Measurements from ENCODE around the gene RPUSD2. TPM values are rescaled to one million over a fixed set of nuclear protein-coding genes. Genes with fewer than 3 reads are reported as not detected.

The RPUSD2 gene, protein sequence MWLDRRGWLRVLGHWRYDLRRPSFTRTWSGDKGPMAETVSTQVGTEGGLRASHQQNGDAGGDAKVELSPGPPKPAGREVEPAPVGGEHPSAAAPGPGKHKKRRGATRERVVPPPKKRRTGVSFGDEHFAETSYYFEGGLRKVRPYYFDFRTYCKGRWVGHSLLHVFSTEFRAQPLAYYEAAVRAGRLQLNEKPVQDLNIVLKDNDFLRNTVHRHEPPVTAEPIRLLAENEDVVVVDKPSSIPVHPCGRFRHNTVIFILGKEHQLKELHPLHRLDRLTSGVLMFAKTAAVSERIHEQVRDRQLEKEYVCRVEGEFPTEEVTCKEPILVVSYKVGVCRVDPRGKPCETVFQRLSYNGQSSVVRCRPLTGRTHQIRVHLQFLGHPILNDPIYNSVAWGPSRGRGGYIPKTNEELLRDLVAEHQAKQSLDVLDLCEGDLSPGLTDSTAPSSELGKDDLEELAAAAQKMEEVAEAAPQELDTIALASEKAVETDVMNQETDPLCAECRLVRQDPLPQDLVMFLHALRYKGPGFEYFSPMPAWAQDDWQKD
- 10 to 100 TPM; 11.1 to 14.4 (median 12.6) TPM for polyA plus RNA-seq (ENCODE audit: insufficient read length in 4 of 4)

DNA sequence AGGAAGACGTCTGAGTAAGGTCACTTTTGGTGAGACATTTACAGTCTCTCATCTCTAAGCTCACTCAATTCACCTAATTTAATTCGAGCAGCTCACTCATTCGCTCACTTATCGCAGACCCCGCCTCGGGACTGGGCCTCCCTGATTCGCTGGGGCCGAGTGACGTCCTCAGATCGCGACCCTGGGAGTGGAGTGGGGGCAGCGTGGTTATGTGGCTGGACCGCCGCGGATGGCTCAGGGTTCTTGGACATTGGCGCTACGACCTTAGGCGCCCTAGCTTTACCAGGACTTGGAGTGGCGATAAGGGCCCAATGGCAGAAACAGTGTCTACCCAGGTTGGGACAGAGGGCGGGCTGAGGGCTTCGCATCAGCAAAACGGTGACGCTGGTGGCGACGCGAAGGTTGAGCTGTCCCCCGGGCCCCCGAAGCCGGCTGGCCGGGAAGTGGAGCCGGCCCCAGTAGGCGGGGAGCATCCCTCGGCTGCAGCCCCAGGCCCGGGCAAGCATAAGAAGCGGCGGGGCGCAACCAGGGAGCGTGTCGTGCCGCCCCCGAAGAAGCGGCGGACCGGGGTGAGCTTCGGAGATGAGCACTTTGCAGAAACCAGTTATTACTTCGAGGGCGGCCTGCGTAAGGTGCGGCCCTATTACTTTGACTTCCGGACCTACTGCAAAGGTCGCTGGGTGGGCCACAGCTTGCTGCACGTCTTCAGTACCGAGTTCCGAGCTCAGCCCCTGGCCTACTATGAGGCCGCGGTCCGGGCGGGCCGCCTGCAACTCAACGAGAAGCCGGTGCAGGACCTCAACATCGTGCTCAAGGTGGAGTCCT lies at the start of gene RPUSD2:
Gene RPUSD2 (plus strand): TSS at position 171 of the 825 bp plus-strand sequence. CDS start 39 bp downstream, at position 210.
- peak; percentile 86 to 92 (median 88) for DNase-seq (ENCODE audit: low read depth in 4 of 4, low spot score in 3 of 4)

DNA sequence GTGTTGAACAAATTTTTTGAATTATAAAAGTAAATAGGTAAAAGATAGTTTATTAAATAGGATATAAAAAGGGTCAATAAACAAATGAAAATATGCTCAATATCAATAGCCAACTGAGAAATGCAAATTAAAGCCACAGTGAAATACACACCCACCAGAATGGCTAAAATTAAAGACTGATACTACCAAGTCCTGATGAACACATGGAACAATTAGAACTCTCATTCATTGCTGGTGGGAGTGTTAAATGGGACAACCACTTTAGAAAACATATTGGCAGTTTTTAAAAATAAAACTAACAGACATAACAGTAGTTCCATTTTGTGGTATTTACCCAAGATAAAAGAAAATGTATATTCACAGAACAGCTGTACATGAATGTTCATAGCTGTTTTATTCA lies 45.5 kb upstream of the RPUSD2 start:
- no peak for DNase-seq (ENCODE audit: low read depth in 4 of 4, low spot score in 3 of 4)

DNA sequence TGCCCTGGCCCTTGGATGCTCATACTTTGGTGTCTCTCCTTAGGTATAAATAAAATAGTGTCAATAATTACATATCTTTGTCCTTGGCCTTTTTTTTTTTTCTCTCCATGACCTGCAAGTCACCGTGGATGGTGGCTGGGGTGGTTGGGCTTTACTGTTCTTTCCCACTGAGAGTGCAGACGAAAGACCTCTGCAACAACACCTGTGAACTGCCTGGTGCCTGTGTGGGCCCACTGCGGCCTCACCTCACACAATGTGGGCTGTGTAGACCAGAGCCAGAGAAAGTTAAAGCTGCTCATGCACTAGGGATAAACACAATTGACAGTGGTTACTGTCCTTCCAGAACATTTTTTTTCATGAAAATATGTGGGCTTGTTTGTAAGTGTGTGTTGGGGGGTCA lies 43.2 kb upstream of the RPUSD2 start:
- DNase-seq (ENCODE audit: low read depth in 4 of 4, low spot score in 3 of 4), result no peak

DNA sequence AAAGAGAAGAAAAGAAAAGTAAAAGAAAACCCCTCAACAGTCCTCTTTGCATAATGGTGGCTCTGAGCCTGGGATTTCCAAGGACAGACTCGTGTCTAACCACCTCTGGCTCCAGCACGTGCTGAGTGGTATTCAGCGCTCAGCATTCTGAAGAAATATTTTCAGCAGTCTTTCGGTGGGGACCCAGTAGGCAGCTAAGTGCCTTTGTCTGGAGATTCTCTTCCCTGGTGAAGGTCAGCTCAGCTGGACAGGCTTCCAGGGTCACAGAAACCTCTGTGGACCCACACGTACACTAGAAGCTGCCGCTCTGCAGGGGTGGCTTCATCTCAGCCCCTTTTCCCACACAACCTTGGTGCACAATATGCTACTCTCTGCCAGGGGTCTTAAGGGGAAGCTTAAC lies 40.3 kb upstream of the RPUSD2 start:
- no peak for DNase-seq (ENCODE audit: low read depth in 4 of 4, low spot score in 3 of 4)

DNA sequence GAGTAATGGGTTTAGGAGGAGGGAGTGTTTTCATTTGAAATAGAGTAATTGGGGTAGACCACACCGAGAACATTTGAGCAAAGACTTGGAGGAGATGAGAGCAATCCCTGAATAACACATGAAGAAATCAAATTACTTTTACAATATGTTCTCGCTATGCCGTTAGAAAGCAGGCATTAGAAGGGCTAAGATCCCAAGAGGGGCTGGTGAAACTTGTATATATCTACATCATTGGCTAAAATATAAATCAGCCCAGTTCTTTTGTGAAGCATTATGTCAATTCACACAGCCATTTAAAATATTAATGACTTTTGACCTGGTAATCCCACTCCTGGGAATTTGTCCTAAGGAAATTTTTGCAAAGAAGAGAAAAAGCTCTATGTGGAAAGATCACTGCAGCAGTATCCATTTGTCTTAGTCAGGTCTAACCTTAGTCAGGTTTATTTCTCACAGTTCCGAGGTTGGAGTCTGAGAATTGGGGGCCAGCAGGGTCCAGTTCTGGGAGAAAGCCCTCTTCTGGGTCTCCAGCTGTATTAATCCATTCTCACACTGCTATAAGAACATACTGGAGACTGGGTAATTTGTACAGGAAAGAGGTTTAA lies 35.2 kb upstream of the RPUSD2 start:
- no peak for DNase-seq (ENCODE audit: low read depth in 4 of 4, low spot score in 3 of 4)

DNA sequence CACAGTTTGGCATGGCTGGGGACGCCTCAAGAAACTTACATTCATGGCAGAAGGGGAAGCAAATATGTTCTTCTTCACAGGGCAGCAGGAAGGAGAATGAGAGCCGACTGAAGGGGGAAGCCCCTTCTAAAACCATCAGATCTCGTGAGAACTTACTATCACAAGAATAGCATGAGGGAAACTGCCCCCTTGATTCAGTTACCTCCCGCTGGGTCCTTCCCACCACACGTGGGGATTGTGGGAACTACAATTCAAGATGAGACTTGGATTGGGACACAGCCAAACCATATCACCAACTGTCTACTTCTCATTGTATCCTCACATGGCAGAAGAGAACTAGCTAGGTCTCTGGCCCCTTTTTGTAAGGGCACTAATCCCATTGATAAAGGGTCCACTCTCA lies 34.7 kb upstream of the RPUSD2 start:
- DNase-seq (ENCODE audit: low read depth in 4 of 4, low spot score in 3 of 4), result no peak

DNA sequence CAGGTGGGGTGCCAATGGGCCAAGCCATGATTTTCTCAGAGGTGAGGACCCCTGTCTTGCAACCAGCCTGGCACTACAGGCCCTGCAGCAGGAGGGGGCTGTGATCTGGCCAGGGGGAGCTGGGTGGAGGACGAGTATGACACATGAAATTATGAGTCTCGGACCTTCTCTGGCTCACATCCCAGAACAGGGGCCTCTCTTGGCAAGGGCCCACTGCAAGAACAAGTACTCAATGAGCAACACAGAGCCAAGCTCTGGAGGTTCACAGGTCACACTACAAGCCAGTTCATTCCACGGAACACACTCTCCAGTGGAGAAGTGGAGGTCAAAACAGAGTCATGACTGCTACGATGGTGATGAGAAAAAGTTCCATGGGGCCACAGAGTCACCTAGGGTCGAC lies 32.6 kb upstream of the RPUSD2 start:
- no peak for DNase-seq (ENCODE audit: low read depth in 4 of 4, low spot score in 3 of 4)

DNA sequence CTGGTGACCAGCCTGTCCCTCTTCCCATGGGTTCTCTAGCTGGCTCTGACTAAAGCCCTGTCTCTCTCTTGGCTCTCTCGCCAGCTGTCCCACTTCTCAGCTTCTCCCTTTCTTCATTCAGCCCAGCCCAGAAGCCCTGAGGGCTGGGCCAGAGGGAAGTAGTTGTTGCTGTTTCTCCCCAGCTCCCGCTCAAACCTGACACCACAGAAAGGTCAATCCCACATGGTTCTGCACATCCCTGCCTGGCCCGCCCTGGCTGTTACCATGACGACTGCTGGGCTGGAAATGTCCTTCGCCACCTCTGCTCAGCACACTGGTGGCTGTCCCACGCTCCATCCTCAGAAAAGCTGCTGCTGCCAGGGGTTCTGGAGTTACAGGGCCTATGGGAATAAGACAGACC lies 30.1 kb upstream of the RPUSD2 start:
- DNase-seq (ENCODE audit: low read depth in 4 of 4, low spot score in 3 of 4), result no peak

DNA sequence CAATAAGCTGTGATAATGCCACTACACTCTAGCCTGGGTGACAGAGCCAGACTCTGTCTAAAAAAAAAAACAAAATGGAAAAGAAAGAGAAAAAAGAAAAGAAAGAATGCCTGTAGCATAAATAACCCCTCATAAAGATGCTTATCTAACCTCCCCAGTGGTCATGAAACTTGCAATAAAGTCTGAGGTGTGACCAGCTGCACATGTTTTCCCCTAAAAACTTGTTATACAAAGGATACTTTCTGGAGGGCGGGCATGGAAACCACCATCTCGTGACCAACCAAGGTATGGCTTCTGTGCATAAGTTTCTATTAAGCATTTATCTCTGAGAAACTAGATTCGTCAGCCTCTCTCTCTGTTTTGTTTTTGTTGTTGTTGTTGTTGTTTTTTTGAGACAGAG lies 26.0 kb upstream of the RPUSD2 start:
- no peak for DNase-seq (ENCODE audit: low read depth in 4 of 4, low spot score in 3 of 4)

DNA sequence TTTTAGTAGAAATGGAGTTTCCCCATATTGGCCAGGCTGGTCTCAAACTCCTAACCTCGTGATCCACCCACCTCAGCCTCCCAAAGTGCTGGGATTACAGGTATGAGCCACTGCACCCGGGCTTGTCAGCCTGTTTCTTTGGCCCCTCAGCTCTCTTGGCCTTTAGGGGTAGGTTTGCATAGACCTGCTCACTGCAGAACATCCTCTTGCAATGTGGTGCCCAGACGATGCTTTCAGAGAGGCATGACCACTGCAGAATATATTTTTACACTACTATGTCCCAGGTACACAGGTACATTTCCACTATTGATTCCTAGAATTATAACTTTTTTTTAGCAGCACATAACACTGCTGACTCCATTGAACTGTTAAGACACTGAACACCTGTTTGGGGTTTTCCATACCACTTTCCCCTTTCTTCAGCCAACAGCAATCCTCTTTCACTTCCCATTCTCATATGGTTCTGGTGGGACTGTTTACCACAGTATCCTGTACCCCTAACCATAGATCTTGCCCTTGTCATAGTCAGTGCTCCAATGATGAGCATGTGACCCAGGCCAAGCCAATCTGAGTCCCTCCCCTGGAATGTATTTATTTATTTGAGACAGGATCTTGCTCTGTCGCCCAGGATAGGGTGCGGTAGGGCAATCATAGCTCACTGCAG lies 25.3 kb upstream of the RPUSD2 start:
- DNase-seq (ENCODE audit: low read depth in 4 of 4, low spot score in 3 of 4), result no peak

DNA sequence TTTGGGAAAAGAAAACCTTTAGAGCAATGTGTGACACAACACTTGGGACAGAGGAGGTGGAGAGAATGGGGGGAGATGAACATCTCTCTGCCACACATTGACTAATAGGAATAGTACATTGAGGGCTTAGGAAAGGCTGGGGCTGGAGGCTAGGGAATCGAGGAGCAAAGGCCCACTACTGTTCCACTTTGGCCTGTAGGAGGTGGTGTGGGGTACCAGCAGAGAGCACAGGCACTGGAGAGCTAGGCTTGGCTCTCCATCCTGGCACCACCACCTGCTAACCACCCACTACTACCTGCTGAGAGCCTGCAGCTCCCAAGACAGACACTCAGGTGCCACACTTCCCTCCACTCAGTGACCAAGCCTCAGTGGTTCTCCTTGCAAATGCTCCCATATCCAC lies 23.6 kb upstream of the RPUSD2 start:
- no peak for DNase-seq (ENCODE audit: low read depth in 4 of 4, low spot score in 3 of 4)

DNA sequence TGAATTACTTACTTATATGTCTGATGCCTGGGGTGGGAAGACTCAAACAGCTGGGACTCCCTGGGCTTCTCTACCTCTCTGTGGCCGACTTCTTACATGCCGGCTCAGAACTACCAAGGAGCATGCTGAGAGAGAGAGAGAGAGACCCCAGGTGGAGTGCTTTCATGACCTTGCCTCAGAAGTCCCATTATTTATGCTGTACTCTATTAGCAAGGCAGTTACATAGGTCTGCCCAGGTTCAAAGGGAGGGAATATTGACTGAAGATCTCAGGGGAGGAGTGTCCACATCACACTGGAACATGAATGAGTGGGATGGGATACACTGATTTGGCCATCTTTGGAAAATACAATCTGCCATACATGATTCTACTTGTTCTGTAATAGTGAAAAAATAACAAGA lies 20.5 kb upstream of the RPUSD2 start:
- no peak for DNase-seq (ENCODE audit: low read depth in 4 of 4, low spot score in 3 of 4)

DNA sequence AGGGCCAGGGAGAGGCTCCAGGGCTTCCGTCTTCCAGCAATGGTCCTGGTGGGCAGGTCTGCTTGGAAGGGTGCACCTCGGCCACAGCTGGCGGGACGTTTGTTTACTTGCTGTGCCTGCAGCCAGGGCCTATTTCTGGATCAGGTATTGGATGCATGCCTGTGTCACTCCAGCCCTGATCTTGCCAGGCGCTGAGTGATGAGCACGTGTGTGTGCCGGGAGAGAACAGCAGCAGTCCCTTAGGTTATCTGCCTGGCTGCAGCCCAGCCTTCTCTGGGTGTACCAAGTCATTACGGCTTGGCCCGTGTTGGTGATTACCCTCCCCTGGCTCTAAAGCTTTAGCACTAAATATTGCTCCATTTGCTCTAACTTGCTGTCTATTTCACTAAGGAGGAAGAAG lies 19.2 kb upstream of the RPUSD2 start:
- DNase-seq (ENCODE audit: low read depth in 4 of 4, low spot score in 3 of 4), result no peak

DNA sequence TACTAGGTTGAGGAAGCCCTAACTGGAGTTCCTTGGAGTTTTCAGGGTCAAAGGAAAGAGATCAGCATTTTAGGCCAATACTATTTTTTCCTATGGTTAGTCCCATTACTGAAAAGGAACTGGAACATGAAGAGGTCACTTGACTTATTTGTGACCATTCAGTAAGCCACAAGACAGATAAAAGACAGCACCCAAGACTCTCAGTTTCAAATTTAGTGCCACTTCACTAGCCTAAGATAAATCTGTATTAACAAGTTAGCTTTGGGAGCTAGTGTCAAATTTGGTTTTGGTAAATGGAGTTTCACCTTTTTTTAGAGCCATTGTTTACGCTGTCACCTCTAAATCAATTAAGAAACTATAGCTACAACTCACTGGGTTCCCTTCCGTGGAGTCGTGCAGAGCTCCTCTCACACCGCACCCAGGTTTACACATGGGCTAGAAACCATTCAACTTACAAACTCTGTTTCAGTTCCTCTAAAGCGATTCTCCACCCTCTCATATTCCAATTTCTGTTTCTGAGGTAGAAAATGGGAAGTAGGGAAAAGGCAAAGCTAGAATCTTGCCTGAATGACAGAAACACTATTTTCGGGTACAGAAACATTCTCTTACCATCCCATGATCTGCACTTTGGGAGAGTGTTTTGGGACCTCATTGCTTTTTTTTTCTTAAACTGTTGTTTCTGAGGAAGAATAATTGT lies 18.6 kb upstream of the RPUSD2 start:
- no peak for DNase-seq (ENCODE audit: low read depth in 4 of 4, low spot score in 3 of 4)

DNA sequence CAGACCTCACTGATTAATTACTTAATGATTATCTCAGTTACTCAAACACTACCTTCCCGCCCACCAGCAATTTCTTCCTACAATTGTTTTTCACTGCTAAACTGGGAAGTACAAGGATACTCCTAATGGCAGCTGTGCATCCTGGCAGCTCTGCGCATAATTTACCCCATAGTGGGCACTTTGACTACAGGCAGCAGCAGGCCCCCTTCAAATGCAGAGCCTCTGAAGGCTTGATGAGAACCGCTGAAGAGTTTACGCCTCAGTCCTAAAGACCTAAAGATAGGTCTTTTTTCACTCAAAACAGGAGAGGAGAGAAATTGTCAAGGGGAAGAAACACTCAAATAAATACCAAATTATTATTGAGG lies 15.0 kb upstream of the RPUSD2 start:
- no peak for DNase-seq (ENCODE audit: low read depth in 4 of 4, low spot score in 3 of 4)

DNA sequence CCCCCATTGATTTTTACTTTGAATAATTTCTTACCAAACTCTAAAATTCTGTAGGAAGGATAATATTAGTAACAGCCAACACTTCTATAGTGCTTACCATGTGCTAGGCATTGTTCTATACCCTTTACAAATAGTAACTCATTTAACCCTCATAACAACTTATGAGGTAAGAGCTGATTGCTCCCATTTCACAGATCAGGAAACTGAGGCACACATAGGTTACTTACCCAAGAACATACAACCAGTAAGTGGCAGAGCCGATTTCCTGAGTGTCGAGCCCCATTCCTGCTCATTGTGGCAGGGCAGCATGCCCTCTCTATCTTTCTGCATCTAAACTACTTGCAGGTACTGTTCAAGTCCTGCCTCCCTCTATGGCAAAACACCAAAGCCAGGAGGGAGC lies 13.2 kb upstream of the RPUSD2 start:
- DNase-seq (ENCODE audit: low read depth in 4 of 4, low spot score in 3 of 4), result no peak

DNA sequence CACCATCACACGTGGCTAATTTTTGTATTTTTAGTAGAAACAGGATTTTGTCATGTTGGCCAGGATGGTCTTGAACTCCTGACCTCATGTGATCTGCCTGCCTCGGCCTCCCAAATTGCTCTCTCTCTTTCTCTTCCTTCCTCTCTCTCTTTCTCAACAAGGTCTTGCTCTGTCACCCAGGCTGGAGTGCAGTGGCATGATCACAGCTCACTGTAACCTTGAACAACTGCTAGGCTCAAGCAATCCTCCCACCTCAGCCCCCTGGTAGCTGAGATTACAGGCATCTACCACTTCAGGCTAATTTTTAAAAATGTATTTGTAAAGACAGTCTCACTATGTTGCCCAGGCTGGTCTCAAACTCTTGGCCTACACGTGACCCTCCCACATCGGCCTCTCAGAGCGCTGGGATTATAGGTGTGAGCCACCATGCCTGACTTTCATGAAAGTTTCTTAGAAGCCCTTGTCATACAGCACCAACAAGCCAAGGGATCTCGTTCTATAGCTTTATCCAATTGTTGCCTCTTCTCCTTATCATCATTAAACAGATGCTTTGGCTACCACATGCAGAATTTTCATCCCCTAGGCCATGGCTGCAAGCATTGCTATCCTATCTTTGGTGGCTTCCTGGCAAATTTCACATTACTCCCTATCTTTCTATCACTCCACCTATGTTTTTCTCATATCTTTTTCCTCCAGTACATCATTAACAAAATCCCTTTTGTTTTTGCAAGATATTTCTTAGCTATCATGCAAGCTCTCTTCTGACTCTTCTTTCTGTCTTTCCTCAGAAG lies 10.0 kb upstream of the RPUSD2 start:
- no peak for DNase-seq (ENCODE audit: low read depth in 4 of 4, low spot score in 3 of 4)

DNA sequence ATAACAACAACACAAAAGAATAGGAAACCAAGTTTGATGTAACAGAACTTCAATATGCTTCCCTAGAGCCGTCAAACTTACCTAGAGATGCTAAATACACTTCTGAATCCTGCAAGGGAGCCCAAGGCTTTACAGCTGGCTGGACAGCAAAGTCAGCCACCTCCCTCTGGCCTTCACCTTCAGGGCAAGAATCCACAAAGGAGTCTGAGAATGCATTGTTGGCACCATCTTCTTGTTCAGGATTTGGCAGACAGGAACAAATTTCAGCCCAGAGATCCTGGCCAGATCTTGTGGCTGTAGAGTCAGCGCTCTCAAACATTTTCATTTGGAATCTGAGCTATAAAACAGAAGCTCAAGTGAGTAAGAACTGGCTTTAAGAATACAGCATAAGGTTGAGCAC lies 6.4 kb upstream of the RPUSD2 start:
- DNase-seq (ENCODE audit: low read depth in 4 of 4, low spot score in 3 of 4), result no peak

DNA sequence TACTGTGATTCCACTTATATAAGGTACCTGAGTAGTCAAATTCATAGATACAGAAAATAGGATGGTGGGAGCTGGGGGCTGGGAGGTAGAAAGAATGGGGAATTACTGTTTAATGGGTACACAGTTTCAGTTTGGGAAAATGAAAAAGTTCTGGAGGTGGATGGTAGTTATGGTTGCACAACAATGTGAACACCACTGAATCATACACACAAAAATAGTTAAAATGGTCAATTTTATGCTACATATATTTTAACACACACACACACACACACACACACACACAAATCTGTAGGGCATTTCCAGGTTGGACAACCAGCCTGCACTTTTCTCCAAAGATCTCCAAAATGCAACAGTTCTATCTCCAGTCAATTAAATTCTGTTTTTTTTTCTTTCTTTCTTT lies 5.7 kb upstream of the RPUSD2 start:
- DNase-seq (ENCODE audit: low read depth in 4 of 4, low spot score in 3 of 4), result no peak
